ENCODE data around the gene NT5C3A.
"Not testable (repeated sequence)": the region's sequence is repeated elsewhere in the genome, so short reads cannot be mapped to it uniquely, and the experiment has no call there.

DNA sequence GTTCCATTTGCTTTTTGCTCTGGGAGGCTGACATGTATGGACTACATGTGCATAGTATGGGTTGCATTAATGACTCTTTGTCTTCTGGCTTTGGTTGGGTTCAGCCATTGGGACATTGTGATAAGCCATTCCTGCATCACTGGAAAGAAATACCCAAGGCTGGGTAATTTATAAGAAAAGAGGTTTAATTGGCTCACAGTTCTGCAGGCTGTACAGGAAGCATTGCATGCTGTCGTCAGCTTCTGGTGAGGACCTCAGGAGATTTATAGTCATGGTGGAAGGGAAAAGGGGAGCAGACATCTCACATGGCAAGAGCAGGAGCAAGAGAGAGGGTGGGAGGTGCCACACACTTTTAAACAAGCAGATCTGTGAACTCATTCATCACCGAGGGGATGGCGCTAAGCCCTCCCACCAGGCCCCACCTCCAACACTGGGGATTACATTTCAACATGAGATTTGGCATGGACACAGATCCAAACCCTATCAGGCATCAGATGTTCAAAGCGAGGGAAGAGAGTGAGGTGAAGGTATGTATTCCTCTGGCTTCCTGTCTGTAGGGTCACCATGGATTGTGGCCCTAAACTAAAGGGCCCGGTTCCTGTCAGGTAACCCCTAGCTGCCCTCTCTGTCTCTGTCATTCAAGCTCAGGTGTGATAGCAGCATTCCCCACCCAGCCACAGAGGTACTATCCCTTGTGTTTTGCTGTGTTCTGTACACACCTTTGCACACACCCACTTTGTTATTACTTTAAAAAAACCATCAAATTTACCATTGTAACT, 95.9 kb downstream of the NT5C3A start:
- not testable (repeated sequence) for TF ChIP-seq DNMT1 (CRISPR knock-in tag; IDR thresholded peaks at IDR 0.05); FOXA1 (IDR thresholded peaks at IDR 0.05); FOXA1 (CRISPR knock-in tag; IDR thresholded peaks at IDR 0.05); FOXJ3 (CRISPR knock-in tag; IDR thresholded peaks at IDR 0.05; ENCODE audit: borderline replicate concordance); ZNF331 (CRISPR knock-in tag; IDR thresholded peaks at IDR 0.05); FOXP1 (IDR thresholded peaks at IDR 0.05); FOXP1 (CRISPR knock-in tag; IDR thresholded peaks at IDR 0.05); ZNF644 (CRISPR knock-in tag; IDR thresholded peaks at IDR 0.05; ENCODE audit: low read depth)
- TF ChIP-seq, protein P1, sequence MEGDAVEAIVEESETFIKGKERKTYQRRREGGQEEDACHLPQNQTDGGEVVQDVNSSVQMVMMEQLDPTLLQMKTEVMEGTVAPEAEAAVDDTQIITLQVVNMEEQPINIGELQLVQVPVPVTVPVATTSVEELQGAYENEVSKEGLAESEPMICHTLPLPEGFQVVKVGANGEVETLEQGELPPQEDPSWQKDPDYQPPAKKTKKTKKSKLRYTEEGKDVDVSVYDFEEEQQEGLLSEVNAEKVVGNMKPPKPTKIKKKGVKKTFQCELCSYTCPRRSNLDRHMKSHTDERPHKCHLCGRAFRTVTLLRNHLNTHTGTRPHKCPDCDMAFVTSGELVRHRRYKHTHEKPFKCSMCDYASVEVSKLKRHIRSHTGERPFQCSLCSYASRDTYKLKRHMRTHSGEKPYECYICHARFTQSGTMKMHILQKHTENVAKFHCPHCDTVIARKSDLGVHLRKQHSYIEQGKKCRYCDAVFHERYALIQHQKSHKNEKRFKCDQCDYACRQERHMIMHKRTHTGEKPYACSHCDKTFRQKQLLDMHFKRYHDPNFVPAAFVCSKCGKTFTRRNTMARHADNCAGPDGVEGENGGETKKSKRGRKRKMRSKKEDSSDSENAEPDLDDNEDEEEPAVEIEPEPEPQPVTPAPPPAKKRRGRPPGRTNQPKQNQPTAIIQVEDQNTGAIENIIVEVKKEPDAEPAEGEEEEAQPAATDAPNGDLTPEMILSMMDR (CRISPR knock-in tag; IDR thresholded peaks at IDR 0.05): not testable (repeated sequence)

All from HepG2 (cell line).